Fibroblast of lung (primary cell): Measurements from ENCODE around the gene NR3C1. TPM values are rescaled to one million over a fixed set of nuclear protein-coding genes. Genes with fewer than 3 reads are reported as not detected.

Experiments
- DNase-seq, 2 donors: peaks; one replicate each; pipeline versions ENCODE4 v3.0.0 to v3.0.0-alpha.2; 2010; ENCODE audit warnings: low read depth in 2 of 2
- H2AFZ ChIP-seq: 2 replicates; pipeline ENCODE4 v1.5.1; 2012; ENCODE audit warnings: low read length, control low read depth, inconsistent platforms
- H3K27ac ChIP-seq: 2 replicates; pipeline ENCODE4 v1.5.1; 2011; ENCODE audit warnings: low read length, control low read depth; ENCODE audit not compliant: insufficient read depth
- H3K27me3 ChIP-seq: 2 replicates; pipeline ENCODE4 v1.5.1; 2011; ENCODE audit warnings: mild to moderate bottlenecking, low read length; ENCODE audit not compliant: control insufficient read depth, insufficient read depth
- H3K36me3 ChIP-seq: 2 replicates; pipeline ENCODE4 v1.5.1; 2011; ENCODE audit warnings: low read length; ENCODE audit not compliant: control insufficient read depth, insufficient read depth
- H3K4me1 ChIP-seq: 2 replicates; pipeline ENCODE4 v1.5.1; 2011; ENCODE audit warnings: low read length; ENCODE audit not compliant: control insufficient read depth, insufficient read depth; ENCODE audit errors: extremely low read depth
- H3K4me2 ChIP-seq: 2 replicates; pipeline ENCODE4 v1.5.1; 2011; ENCODE audit warnings: low read length, control low read depth; ENCODE audit not compliant: insufficient read depth; ENCODE audit errors: extremely low read depth
- H3K4me3 ChIP-seq, 4 experiments: fragments of 200-600 bp in 1 of 4; sonication (generic) in 1 of 4; replicated peaks in 1 of 4; 2 replicates each; pipeline ENCODE4 v1.5.1; 2011 to 2016; ENCODE audit warnings: low read length in 4 of 4, low read depth in 3 of 4, mild to moderate bottlenecking in 3 of 4, control low read depth in 2 of 4, inconsistent platforms in 1 of 4, mixed read lengths in 1 of 4; ENCODE audit not compliant: insufficient read depth in 1 of 4; ENCODE audit errors: control extremely low read depth in 1 of 4
- H3K79me2 ChIP-seq: 2 replicates; pipeline ENCODE4 v1.5.1; 2012; ENCODE audit warnings: mild to moderate bottlenecking, low read length, inconsistent platforms; ENCODE audit not compliant: control insufficient read depth, insufficient read depth
- H3K9ac ChIP-seq: 2 replicates; pipeline ENCODE4 v1.5.1; 2011; ENCODE audit warnings: mild to moderate bottlenecking, low read length, control low read depth; ENCODE audit not compliant: insufficient read depth
- H3K9me3 ChIP-seq: 2 replicates; pipeline ENCODE4 v1.5.1; 2012; ENCODE audit warnings: low read depth, low read length; ENCODE audit not compliant: control insufficient read depth, insufficient read depth
- H4K20me1 ChIP-seq: 2 replicates; pipeline ENCODE4 v1.5.1; 2011; ENCODE audit warnings: low read length; ENCODE audit not compliant: control insufficient read depth, insufficient read depth; ENCODE audit errors: extremely low read depth
- EZH2 ChIP-seq: IDR thresholded peaks from 2 replicates; pipeline ENCODE4 v1.5.1; 2012; ENCODE audit warnings: low read length, control low read depth, mild to moderate bottlenecking; ENCODE audit errors: missing control alignments
- polyA plus RNA-seq, 2 donors: library from polyadenylated mRNA; depleted of rRNA in 1 of 2; stranded (reverse) in 1 of 2; unstranded in 1 of 2; fragments of >200 nt; gene quantifications; 2 replicates each; pipeline ENCODE4 v1.2.1, GENCODE V29; 2011 to 2012; ENCODE audit warnings: missing spikeins in 1 of 2
- total RNA-seq: library from RNA; depleted of rRNA; stranded (reverse); fragments of >200 nt; gene quantifications from 2 replicates; pipeline ENCODE4 v1.2.1, GENCODE V29; 2014
- TF ChIP-seq, protein P1 (sequence below), 2 donors: IDR thresholded peaks in 1 of 2; conservative IDR thresholded peaks in 1 of 2; 1 replicate in 1 of 2; 2 replicates in 1 of 2; pipeline ENCODE4 v1.5.1; 2011 to 2012; ENCODE audit warnings: low read length in 2 of 2, control low read depth in 1 of 2, inconsistent platforms in 1 of 2, low read depth in 1 of 2, mild to moderate bottlenecking in 1 of 2

NR3C1 gene
- total and polyA plus RNA-seq, 2 donors (not counting 1 experiment from before 2014, with no cell fraction given), result 85.3 to 126 TPM

DNA sequence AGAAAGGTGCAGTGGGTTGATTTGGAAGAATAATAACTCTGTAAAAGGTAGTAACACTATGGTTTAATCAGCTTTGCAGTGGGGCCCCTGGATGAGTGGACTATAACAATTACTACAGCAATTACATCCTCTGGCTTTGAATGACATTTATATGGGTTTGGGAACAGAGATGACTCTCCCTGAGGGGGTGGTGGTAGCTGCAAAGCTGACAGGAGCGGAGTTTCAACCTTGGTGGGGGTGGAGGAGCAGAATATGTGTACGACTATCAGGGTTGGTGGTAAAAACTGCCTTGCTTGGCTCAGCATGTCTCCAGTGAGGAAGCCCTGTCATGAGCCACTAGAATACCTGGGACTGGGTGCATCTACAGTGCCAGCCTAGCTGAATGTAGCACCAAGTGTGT lies 28.3 kb upstream of the NR3C1 start:
- Histone ChIP-seq H3K4me1 (no peaks in the 10 kb centered on the region), H4K20me1 (no peaks in the 10 kb centered on the region), H3K36me3 (no peaks in the 10 kb centered on the region), H3K4me2 (no peak overlapping the region), H3K9me3 (no peaks in the 10 kb centered on the region), H3K79me2 (no peaks in the 10 kb centered on the region), H3K27ac (no peak overlapping the region), H2AFZ (no peak overlapping the region), H3K4me3 (no peak overlapping the region), H3K27me3 (no peaks in the 10 kb centered on the region), H3K9ac (no peak overlapping the region)
- no peak for TF ChIP-seq EZH2
- TF ChIP-seq, protein P1, sequence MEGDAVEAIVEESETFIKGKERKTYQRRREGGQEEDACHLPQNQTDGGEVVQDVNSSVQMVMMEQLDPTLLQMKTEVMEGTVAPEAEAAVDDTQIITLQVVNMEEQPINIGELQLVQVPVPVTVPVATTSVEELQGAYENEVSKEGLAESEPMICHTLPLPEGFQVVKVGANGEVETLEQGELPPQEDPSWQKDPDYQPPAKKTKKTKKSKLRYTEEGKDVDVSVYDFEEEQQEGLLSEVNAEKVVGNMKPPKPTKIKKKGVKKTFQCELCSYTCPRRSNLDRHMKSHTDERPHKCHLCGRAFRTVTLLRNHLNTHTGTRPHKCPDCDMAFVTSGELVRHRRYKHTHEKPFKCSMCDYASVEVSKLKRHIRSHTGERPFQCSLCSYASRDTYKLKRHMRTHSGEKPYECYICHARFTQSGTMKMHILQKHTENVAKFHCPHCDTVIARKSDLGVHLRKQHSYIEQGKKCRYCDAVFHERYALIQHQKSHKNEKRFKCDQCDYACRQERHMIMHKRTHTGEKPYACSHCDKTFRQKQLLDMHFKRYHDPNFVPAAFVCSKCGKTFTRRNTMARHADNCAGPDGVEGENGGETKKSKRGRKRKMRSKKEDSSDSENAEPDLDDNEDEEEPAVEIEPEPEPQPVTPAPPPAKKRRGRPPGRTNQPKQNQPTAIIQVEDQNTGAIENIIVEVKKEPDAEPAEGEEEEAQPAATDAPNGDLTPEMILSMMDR (conservative IDR thresholded peaks at IDR 0.05 in 1 of 2, IDR thresholded peaks at IDR 0.05 in 1 of 2; ENCODE audit: low read depth in 1 of 2, low read length in 2 of 2), result no peak
- DNase-seq, result no peak

DNA sequence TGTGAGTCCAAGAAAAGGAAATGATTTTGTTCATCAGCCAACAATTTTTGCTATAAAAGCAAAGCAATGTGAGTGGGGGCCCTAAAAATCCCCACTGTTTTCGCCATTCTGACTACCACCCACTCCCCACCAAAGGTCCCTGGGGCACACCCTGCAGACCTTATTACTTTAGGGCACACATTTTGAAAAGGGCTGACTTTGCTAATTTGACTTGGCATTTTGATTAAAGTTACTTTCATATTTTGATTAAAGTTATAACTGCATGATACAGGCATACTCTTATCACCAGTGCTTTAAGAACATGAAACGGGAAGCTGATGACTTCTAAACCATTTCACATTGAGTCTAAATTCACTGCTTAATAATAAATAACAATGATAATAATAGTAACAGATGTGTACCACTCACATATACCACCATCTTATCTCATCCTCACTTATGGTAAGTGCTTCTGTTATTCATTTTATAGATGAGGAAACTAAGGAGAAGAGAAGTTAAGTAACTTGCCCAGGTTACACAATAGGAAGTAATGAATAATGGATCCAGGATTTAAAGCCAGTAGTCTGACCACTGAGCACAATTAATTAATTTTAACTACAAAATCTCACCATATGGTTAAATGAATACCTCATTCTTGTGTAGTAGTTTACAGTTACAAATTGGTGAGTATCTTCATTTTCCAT lies 25.4 kb upstream of the NR3C1 start:
- H3K27me3 ChIP-seq, result no peaks in the 10 kb centered on the region
- H3K4me2 ChIP-seq, result no peak overlapping the region
- no peaks in the 10 kb centered on the region for H3K9me3 ChIP-seq

DNA sequence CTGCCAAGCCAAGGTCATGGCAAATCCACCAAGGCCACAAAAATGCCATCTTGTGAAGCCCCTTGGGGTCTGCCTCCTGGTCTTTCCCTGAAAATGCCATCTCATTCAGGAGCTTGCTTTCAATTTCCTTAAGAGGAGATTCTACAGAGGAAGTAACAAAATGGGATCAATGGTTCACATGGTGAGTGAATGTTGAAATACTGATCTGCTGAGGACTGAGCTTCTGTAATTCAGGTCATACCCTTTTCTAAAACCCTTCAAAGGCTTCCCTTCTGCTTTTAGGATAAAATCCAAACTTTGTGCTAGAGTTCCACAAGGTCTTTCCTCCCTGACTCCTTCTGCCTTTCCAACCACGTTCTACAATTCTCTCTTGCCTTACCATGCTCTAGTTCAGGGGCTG lies 24.7 kb upstream of the NR3C1 start:
- Histone ChIP-seq H3K4me1 (no peaks in the 10 kb centered on the region), H3K36me3 (no peaks in the 10 kb centered on the region)

More for the DNA sequence above, 25.4 kb upstream of the NR3C1 start:
- Histone ChIP-seq H3K4me1 (no peaks in the 10 kb centered on the region), H3K79me2 (no peaks in the 10 kb centered on the region), H3K36me3 (no peaks in the 10 kb centered on the region), H3K4me3 (no peak overlapping the region), H4K20me1 (no peaks in the 10 kb centered on the region), H3K9ac (no peak overlapping the region), H2AFZ (no peak overlapping the region), H3K27ac (no peak overlapping the region)
- no peak for DNase-seq
- TF ChIP-seq EZH2, result no peak
- TF ChIP-seq, protein P1 (conservative IDR thresholded peaks at IDR 0.05 in 1 of 2, IDR thresholded peaks at IDR 0.05 in 1 of 2; ENCODE audit: low read depth in 1 of 2, low read length in 2 of 2), result no peak

More for the DNA sequence above, 24.7 kb upstream of the NR3C1 start:
- Histone ChIP-seq H3K79me2 (no peaks in the 10 kb centered on the region), H2AFZ (no peak overlapping the region), H3K9ac (no peak overlapping the region), H3K27me3 (no peaks in the 10 kb centered on the region), H3K4me2 (no peak overlapping the region), H3K4me3 (no peak overlapping the region), H3K27ac (no peak overlapping the region), H4K20me1 (no peaks in the 10 kb centered on the region), H3K9me3 (no peaks in the 10 kb centered on the region)
- no peak for DNase-seq
- no peak for TF ChIP-seq EZH2
